Vagina (tissue), 2 donors: ENCODE measurements around the gene UBR2. TPM values are rescaled to one million over a fixed set of nuclear protein-coding genes. Genes with fewer than 3 reads are reported as not detected.

Experiments used
- DNase-seq, 2 donors: peaks; one replicate each; pipeline ENCODE4 v3.0.0-alpha.2; 2017; ENCODE audit errors: extremely low spot score in 2 of 2
- H3K27ac ChIP-seq: fragments of 200-600 bp; sonication (generic); one replicate; pipeline ENCODE4 v1.5.1; 2019
- H3K27me3 ChIP-seq: fragments of 200-600 bp; sonication (generic); one replicate; pipeline ENCODE4 v1.5.1; 2019
- H3K36me3 ChIP-seq, 2 donors: fragments of 200-600 bp; sonication (generic); one replicate each; pipeline ENCODE4 v1.5.1; 2017 to 2019
- H3K4me1 ChIP-seq: fragments of 200-600 bp; sonication (generic); one replicate; pipeline ENCODE4 v1.5.1; 2019
- H3K4me3 ChIP-seq, 2 donors: fragments of 200-600 bp; sonication (generic); 1 replicate in 1 of 2; 2 replicates in 1 of 2; pipeline ENCODE4 v1.5.1; 2016 to 2019
- H3K9me3 ChIP-seq: fragments of 200-600 bp; sonication (generic); one replicate; pipeline ENCODE4 v1.5.1; 2019
- POLR2A ChIP-seq, 2 donors: fragments of 450-650 bp; IDR thresholded peaks; one replicate each; pipeline ENCODE4 v1.6.1; 2017; ENCODE audit warnings: antibody characterized with exemption in 2 of 2, mild to moderate bottlenecking in 2 of 2, moderate library complexity in 2 of 2
- POLR2AphosphoS5 ChIP-seq, 2 donors: sonication (generic); formaldehyde crosslinking; IDR thresholded peaks; one replicate each; pipeline ENCODE4 v1.9.0; 2017; ENCODE audit warnings: antibody characterized with exemption in 2 of 2, mild to moderate bottlenecking in 2 of 2, low read depth in 1 of 2; ENCODE audit not compliant: insufficient read depth in 1 of 2
- intact Hi-C: fragments of 100-400 bp; cut with DNase I; formaldehyde crosslinking; loops from one replicate; pipeline ENCODE4 v1.15.1; 2023
- total RNA-seq: library from RNA; depleted of rRNA; stranded (reverse); fragments of >200 nt; gene quantifications from one replicate; pipeline ENCODE4 v1.2.3, GENCODE V29; 2016
- TF ChIP-seq, protein P1 (sequence below), 3 experiments: fragments of 450-650 bp in 2 of 3; fragments of 200-600 bp in 1 of 3; sonication (generic) in 1 of 3; IDR thresholded peaks; one replicate each; pipeline ENCODE4 v1.5.1; 2017 to 2019; ENCODE audit warnings: antibody characterized with exemption in 3 of 3, mild to moderate bottlenecking in 2 of 3, moderate library complexity in 2 of 3

The UBR2 gene
- total RNA-seq, 1 donor from 2014 or later: 23.6 TPM

DNA sequence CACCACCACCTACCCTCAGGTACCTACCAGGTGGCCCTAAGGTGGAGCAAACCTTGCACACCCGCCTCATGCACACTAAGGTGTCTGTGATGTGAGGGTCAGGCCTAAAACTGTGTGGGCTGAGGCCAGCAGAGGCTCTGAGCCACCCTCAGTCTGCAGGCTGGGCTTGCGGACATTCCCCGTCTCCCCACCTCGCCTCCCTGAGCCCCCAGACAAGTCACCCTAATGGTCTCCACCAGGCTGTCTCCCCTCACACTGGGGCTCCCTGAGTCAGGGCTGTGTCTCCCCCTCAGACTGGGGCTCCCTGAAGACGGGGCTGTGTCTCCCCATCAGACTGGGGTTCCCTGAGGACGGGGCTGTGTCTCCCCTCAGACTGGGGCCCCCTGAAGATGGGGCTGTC lies 146.0 kb downstream of the UBR2 start:
- H3K4me1 ChIP-seq: peaks cover 2% of the 10 kb centered on the region
- no peak for DNase-seq
- no peaks in the 10 kb centered on the region for H3K27me3 ChIP-seq
- TF ChIP-seq POLR2A (IDR thresholded peaks at IDR 0.05) (no peak), POLR2AphosphoS5 (IDR thresholded peaks at IDR 0.05; ENCODE audit: insufficient read depth in 1 of 2, low read depth in 1 of 2) (no peak)
- TF ChIP-seq, protein P1, sequence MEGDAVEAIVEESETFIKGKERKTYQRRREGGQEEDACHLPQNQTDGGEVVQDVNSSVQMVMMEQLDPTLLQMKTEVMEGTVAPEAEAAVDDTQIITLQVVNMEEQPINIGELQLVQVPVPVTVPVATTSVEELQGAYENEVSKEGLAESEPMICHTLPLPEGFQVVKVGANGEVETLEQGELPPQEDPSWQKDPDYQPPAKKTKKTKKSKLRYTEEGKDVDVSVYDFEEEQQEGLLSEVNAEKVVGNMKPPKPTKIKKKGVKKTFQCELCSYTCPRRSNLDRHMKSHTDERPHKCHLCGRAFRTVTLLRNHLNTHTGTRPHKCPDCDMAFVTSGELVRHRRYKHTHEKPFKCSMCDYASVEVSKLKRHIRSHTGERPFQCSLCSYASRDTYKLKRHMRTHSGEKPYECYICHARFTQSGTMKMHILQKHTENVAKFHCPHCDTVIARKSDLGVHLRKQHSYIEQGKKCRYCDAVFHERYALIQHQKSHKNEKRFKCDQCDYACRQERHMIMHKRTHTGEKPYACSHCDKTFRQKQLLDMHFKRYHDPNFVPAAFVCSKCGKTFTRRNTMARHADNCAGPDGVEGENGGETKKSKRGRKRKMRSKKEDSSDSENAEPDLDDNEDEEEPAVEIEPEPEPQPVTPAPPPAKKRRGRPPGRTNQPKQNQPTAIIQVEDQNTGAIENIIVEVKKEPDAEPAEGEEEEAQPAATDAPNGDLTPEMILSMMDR (IDR thresholded peaks at IDR 0.05): no peak
- no peak overlapping the region for H3K27ac ChIP-seq
- no peak overlapping the region for H3K4me3 ChIP-seq
- H3K36me3 ChIP-seq: no peaks in the 10 kb centered on the region
- no peaks in the 10 kb centered on the region for H3K9me3 ChIP-seq
- intact Hi-C loops: no loop called here

DNA sequence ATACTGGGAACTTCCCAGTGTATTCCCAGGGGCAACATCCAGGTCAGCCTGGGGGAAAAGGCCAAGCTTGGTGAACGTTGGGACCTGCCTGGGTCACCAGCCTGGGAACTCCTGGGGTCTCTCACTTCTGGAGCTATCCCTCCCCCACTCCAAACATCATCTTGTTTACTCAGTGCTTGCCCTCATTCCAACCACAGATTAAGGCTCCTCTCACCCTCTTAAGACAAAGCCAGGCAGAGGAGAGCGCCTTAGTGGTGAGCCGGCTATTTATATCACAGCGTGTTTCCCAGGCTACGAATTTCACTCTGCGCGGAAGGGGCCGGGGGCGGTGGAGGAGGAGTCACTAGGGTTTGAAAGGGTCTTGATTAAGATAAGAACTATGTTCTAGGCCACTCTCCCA lies 146.5 kb downstream of the UBR2 start:
- intact Hi-C loops: no loop called here
- H3K4me1 ChIP-seq: no peaks in the 10 kb centered on the region
- no peaks in the 10 kb centered on the region for H3K9me3 ChIP-seq
- no peak for DNase-seq
- no peaks in the 10 kb centered on the region for H3K36me3 ChIP-seq
- H3K27me3 ChIP-seq: no peaks in the 10 kb centered on the region
- no peak overlapping the region for H3K27ac ChIP-seq
- H3K4me3 ChIP-seq: no peak overlapping the region
- TF ChIP-seq, protein P1 (IDR thresholded peaks at IDR 0.05): no peak
- TF ChIP-seq POLR2AphosphoS5 (IDR thresholded peaks at IDR 0.05; ENCODE audit: insufficient read depth in 1 of 2, low read depth in 1 of 2) (no peak), POLR2A (IDR thresholded peaks at IDR 0.05) (no peak)

DNA sequence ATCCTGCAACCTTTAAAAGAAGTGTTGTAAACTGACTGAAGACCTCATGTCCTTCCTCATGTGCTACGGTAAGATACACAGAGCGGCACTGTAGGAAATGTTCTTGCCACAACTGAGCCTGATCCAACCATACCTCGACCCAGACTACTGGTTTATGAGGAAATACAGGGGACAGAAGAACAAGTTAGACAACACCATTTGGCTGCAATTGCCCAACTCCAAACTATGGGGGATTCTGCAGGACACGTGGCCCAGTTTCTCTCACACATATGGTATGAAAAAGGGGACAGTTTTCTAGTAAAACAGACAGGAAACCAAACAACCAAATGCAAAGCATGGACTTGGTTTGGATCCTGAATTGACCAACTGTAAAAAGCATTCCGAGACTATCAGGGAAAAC lies 148.1 kb downstream of the UBR2 start:
- intact Hi-C loops: no loop called here
- H3K27ac ChIP-seq: no peak overlapping the region

DNA sequence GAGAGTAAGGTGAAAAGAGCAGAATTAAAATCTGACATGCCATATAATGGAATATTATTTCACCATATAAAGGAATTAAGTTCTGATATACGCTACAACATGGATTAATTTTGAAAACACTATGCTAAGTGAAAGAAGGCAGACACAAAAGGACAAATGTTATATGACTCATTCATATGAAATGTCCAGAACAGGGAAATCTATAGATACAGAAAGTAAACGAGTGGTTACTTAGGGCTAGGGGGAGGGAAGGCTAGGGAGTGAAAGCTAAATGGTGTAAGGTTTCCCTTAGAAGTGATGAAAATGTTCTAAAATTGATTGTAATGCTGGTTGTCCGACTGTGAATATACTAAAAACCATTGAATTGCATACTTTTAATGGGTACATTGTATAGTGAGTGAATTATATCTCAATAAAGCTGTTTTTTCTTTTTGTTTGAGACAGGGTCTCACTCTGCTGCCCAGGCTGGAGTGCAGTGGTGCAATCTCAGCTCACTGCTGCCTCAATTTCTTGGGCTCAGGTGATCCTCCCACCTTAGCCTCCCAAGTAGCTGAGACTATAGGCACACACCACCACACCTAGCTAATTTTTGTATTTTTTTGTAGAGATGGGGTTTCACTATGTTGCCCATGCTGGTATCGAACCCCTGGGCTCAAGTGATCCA lies 150.4 kb downstream of the UBR2 start:
- intact Hi-C loops: no loop called here
- TF ChIP-seq POLR2A (IDR thresholded peaks at IDR 0.05) (no peak), POLR2AphosphoS5 (IDR thresholded peaks at IDR 0.05; ENCODE audit: insufficient read depth in 1 of 2, low read depth in 1 of 2) (no peak)
- Histone ChIP-seq H3K36me3 (no peaks in the 10 kb centered on the region), H3K9me3 (no peaks in the 10 kb centered on the region), H3K4me1 (no peaks in the 10 kb centered on the region), H3K27me3 (no peaks in the 10 kb centered on the region), H3K4me3 (no peak overlapping the region), H3K27ac (no peak overlapping the region)
- no peak for DNase-seq

More for the DNA sequence above, 148.1 kb downstream of the UBR2 start:
- H3K9me3 ChIP-seq: no peaks in the 10 kb centered on the region
- no peaks in the 10 kb centered on the region for H3K27me3 ChIP-seq
- no peak overlapping the region for H3K4me3 ChIP-seq
- DNase-seq: no peak
- no peaks in the 10 kb centered on the region for H3K36me3 ChIP-seq
- H3K4me1 ChIP-seq: no peaks in the 10 kb centered on the region
- no peak for TF ChIP-seq POLR2A (IDR thresholded peaks at IDR 0.05)
- no peak for TF ChIP-seq POLR2AphosphoS5 (IDR thresholded peaks at IDR 0.05; ENCODE audit: insufficient read depth in 1 of 2, low read depth in 1 of 2)
- TF ChIP-seq, protein P1 (IDR thresholded peaks at IDR 0.05): no peak

DNA sequence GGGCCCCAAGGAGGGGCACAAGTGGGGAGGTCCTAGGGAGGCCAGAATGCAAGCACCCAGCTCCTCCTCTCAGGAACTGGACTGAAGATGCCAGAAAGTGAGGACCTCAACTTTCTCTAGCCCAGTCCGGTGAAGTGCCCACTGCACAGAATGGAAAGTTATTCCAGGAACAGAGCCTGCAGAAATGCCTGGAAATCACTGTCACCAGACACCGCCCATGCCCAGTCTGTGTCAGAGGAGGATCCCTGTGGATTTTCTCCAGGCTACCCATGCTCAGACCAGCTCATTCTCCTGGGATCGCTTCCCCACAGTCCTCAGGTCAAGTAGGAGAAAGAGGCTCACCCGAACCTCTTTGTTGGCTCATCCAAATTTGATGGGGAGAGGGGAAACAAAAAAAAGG lies 152.0 kb downstream of the UBR2 start:
- Histone ChIP-seq H3K27me3 (no peaks in the 10 kb centered on the region), H3K4me1 (no peaks in the 10 kb centered on the region), H3K36me3 (no peaks in the 10 kb centered on the region), H3K4me3 (no peak overlapping the region), H3K27ac (no peak overlapping the region), H3K9me3 (no peaks in the 10 kb centered on the region)
- no peak for DNase-seq
- no peak for TF ChIP-seq POLR2AphosphoS5 (IDR thresholded peaks at IDR 0.05; ENCODE audit: insufficient read depth in 1 of 2, low read depth in 1 of 2)
- TF ChIP-seq POLR2A (IDR thresholded peaks at IDR 0.05): no peak
- TF ChIP-seq, protein P1 (IDR thresholded peaks at IDR 0.05): no peak
- intact Hi-C loops: no loop called here
